GM23338 (cell line): ENCODE measurements around the gene TNNT3. TPM values are rescaled to one million over a fixed set of nuclear protein-coding genes. Genes with fewer than 3 reads are reported as not detected.

ENCODE experiments used
- ATAC-seq: fragments of 200-7000 bp; cut with Tn5 transposase; 3 replicates; pipeline ENCODE4 v1.9.1; 2020
- DNase-seq: peaks from one replicate; pipeline ENCODE4 v3.0.0-alpha.2; 2015; ENCODE audit warnings: low spot score
- H2AFZ ChIP-seq: fragments of 200-600 bp; sonication (generic); 2 replicates; pipeline ENCODE4 v1.8.0; 2016; ENCODE audit warnings: antibody characterized with exemption, mild to moderate bottlenecking, moderate library complexity
- H3F3A ChIP-seq: fragments of 200-600 bp; sonication (generic); replicated peaks from 2 replicates; pipeline ENCODE4 v1.8.0; 2017; ENCODE audit warnings: antibody characterized with exemption, mixed run types, low read depth
- H3K27ac ChIP-seq: fragments of 200-600 bp; sonication (generic); 2 replicates; pipeline ENCODE4 v1.6.1; 2016; ENCODE audit warnings: low read depth
- H3K27me3 ChIP-seq: fragments of 200-600 bp; sonication (generic); 2 replicates; pipeline ENCODE4 v1.8.0; 2016; ENCODE audit warnings: mild to moderate bottlenecking, mixed run types, moderate library complexity; ENCODE audit not compliant: insufficient read depth
- H3K36me3 ChIP-seq: fragments of 200-600 bp; sonication (generic); 2 replicates; pipeline ENCODE4 v1.8.0; 2016; ENCODE audit warnings: mild to moderate bottlenecking; ENCODE audit not compliant: insufficient read depth
- H3K4me1 ChIP-seq: fragments of 200-600 bp; sonication (generic); 2 replicates; pipeline ENCODE4 v1.8.0; 2016; ENCODE audit warnings: mild to moderate bottlenecking, moderate library complexity; ENCODE audit not compliant: insufficient read depth
- H3K4me2 ChIP-seq: fragments of 200-600 bp; sonication (generic); 2 replicates; pipeline ENCODE4 v1.7.1; 2017; ENCODE audit warnings: mixed run types
- H3K4me3 ChIP-seq: fragments of 200-600 bp; sonication (generic); 2 replicates; pipeline ENCODE4 v1.6.1; 2016; ENCODE audit warnings: mixed run types
- H3K79me2 ChIP-seq: fragments of 200-600 bp; sonication (generic); replicated peaks from 2 replicates; pipeline ENCODE4 v1.8.0; 2017; ENCODE audit warnings: mild to moderate bottlenecking; ENCODE audit not compliant: insufficient read depth
- H3K9me2 ChIP-seq: fragments of 200-600 bp; sonication (generic); 2 replicates; pipeline ENCODE4 v1.8.0; 2017; ENCODE audit not compliant: insufficient read depth
- H4K20me1 ChIP-seq: fragments of 200-600 bp; sonication (generic); replicated peaks from 2 replicates; pipeline ENCODE4 v1.8.0; 2017; ENCODE audit warnings: mild to moderate bottlenecking; ENCODE audit not compliant: insufficient read depth
- H3K27ac Mint-ChIP-seq: 2 replicates; pipeline ENCODE4 v1.8.0; 2020; ENCODE audit warnings: inconsistent platforms, mild to moderate bottlenecking, moderate library complexity, mixed read lengths
- H3K27me3 Mint-ChIP-seq: 3 replicates; pipeline ENCODE4 v1.8.0; 2022; ENCODE audit warnings: low read depth, mild to moderate bottlenecking, moderate library complexity, mixed read lengths, inconsistent platforms; ENCODE audit not compliant: insufficient read depth, poor library complexity
- H3K36me3 Mint-ChIP-seq: 3 replicates; pipeline ENCODE4 v1.8.0; 2021; ENCODE audit warnings: low read depth, mild to moderate bottlenecking, inconsistent platforms, moderate library complexity, mixed read lengths
- H3K4me1 Mint-ChIP-seq: 3 replicates; pipeline ENCODE4 v1.8.0; 2020; ENCODE audit warnings: mild to moderate bottlenecking, inconsistent platforms, mixed read lengths
- H3K4me3 Mint-ChIP-seq: 3 replicates; pipeline ENCODE4 v1.8.0; 2021; ENCODE audit warnings: moderate library complexity, mild to moderate bottlenecking, inconsistent platforms, mixed read lengths
- H3K9me3 Mint-ChIP-seq: 3 replicates; pipeline ENCODE4 v1.8.0; 2020; ENCODE audit warnings: moderate library complexity, mild to moderate bottlenecking, inconsistent platforms, mixed read lengths
- CREB1 ChIP-seq: fragments of 250-450 bp; sonication (Bioruptor Pico); IDR thresholded peaks from 2 replicates; pipeline ENCODE4 v1.5.0; 2020; ENCODE audit warnings: low read depth, mild to moderate bottlenecking, moderate library complexity
- CTCF ChIP-seq, 2 experiments: fragments of 200-600 bp in 1 of 2; sonication (generic) in 1 of 2; conservative IDR thresholded peaks; 2 replicates each; pipeline versions ENCODE4 v1.5.1 to v1.6.1; 2016 to 2017; ENCODE audit warnings: antibody characterized with exemption in 2 of 2, low read depth in 2 of 2, mild to moderate bottlenecking in 2 of 2, moderate library complexity in 1 of 2
- ETS1 ChIP-seq: IDR thresholded peaks from 2 replicates; pipeline ENCODE4 v1.6.1; 2016; ENCODE audit warnings: antibody characterized with exemption
- EZH2 ChIP-seq: fragments of 200-600 bp; sonication (generic); IDR thresholded peaks from one replicate; pipeline ENCODE4 v1.8.0; 2017; ENCODE audit warnings: antibody characterized with exemption, mild to moderate bottlenecking, low read depth; ENCODE audit not compliant: unreplicated experiment
- EZH2phosphoT487 ChIP-seq: fragments of 200-600 bp; sonication (generic); IDR thresholded peaks from one replicate; pipeline ENCODE4 v1.8.1; 2018; ENCODE audit warnings: antibody characterized with exemption; ENCODE audit not compliant: unreplicated experiment
- JUNB ChIP-seq: IDR thresholded peaks from one replicate; pipeline ENCODE4 v1.6.1; 2016; ENCODE audit warnings: antibody characterized with exemption; ENCODE audit not compliant: unreplicated experiment
- NANOG ChIP-seq: IDR thresholded peaks from 2 replicates; pipeline ENCODE4 v1.6.1; 2016; ENCODE audit warnings: antibody characterized with exemption, borderline replicate concordance
- POLR2AphosphoS5 ChIP-seq: IDR thresholded peaks from 2 replicates; pipeline ENCODE4 v1.6.1; 2016; ENCODE audit warnings: antibody characterized with exemption, low read depth
- REST ChIP-seq: IDR thresholded peaks from one replicate; pipeline ENCODE4 v1.6.1; 2018; ENCODE audit warnings: antibody characterized with exemption; ENCODE audit not compliant: unreplicated experiment
- STAT1 ChIP-seq: IDR thresholded peaks from one replicate; pipeline ENCODE4 v1.6.1; 2016; ENCODE audit warnings: antibody characterized with exemption; ENCODE audit not compliant: unreplicated experiment
- ZNF114 ChIP-seq: fragments of 250-450 bp; sonication (Bioruptor Pico); IDR thresholded peaks from 2 replicates; pipeline ENCODE4 v1.5.0; 2020; ENCODE audit warnings: mild to moderate bottlenecking, moderate library complexity
- ZNF331 ChIP-seq: fragments of 250-450 bp; sonication (Bioruptor Pico); IDR thresholded peaks from 2 replicates; pipeline ENCODE4 v1.5.0; 2020; ENCODE audit warnings: low read depth, mild to moderate bottlenecking, moderate library complexity
- ZNF462 ChIP-seq: fragments of 250-450 bp; sonication (Bioruptor Pico); IDR thresholded peaks from 2 replicates; pipeline ENCODE4 v1.5.0; 2020; ENCODE audit warnings: mild to moderate bottlenecking, moderate library complexity
- polyA plus RNA-seq: library from polyadenylated mRNA; unstranded; fragments of >200 nt; fragmentation: Nextera tagmentation; extraction: Ambion mirVana; gene quantifications from 2 replicates; pipeline ENCODE4 v1.2.1, GENCODE V29; 2016
- total RNA-seq: library from RNA; depleted of rRNA; stranded (reverse); fragments of >200 nt; shearing (Covaris generic); gene quantifications from 2 replicates; pipeline ENCODE4 v1.2.3, GENCODE V29; 2014

TNNT3 gene
- total and polyA plus RNA-seq, 2 experiments from 2014 or later: not detected

- no peaks in the 10 kb centered on the region for H3K36me3 ChIP-seq
- Mint-ChIP-seq H3K27me3 (peaks cover 4% of the 10 kb centered on the region), H3K36me3 (no peaks in the 10 kb centered on the region), H3K4me1 (peaks cover 2% of the 10 kb centered on the region; the same call in 1 of the 3 replicates), H3K9me3 (no peaks in the 10 kb centered on the region), H3K27ac (no peak overlapping the region), H3K4me3 (no peak overlapping the region)
- H2AFZ ChIP-seq: no peak overlapping the region
- H3K27ac ChIP-seq: no peak overlapping the region
- ATAC-seq (no peak), DNase-seq (no peak)
- H3K4me2 ChIP-seq: no peak overlapping the region
- H3K27me3 ChIP-seq: no peaks in the 10 kb centered on the region
- H3F3A ChIP-seq: no peaks in the 10 kb centered on the region
- no peaks in the 10 kb centered on the region for H3K79me2 ChIP-seq
- no peak for TF ChIP-seq ZNF462
- TF ChIP-seq STAT1: no peak
- no peak for TF ChIP-seq CREB1 (CRISPR knock-in tag)
- no peak for TF ChIP-seq EZH2phosphoT487
- no peak for TF ChIP-seq POLR2AphosphoS5
- TF ChIP-seq JUNB: no peak
- no peak for TF ChIP-seq ZNF114 (CRISPR knock-in tag)
- TF ChIP-seq ZNF331 (CRISPR knock-in tag): no peak
- TF ChIP-seq ETS1: no peak
- TF ChIP-seq CTCF (conservative IDR thresholded peaks at IDR 0.05; ENCODE audit: low read depth in 2 of 2): no peak
- no peak for TF ChIP-seq EZH2
- no peak for TF ChIP-seq REST
- no peak for TF ChIP-seq NANOG
- no peaks in the 10 kb centered on the region for H4K20me1 ChIP-seq
- no peaks in the 10 kb centered on the region for H3K4me1 ChIP-seq
- H3K9me2 ChIP-seq: no peaks in the 10 kb centered on the region
- H3K4me3 ChIP-seq: no peak overlapping the region
Observed at GRCh38 chr11:1870326-1870696, 49.2 kb upstream of the TNNT3 start.
